ENCODE measurements around the gene OR8H1.

- TF ChIP-seq CTCF (conservative IDR thresholded peaks at IDR 0.05; ENCODE audit: low read length) (no peak), EZH2phosphoT487 (IDR thresholded peaks at IDR 0.05; ENCODE audit: borderline replicate concordance, low read depth, low read length) (no peak)
Measured at GRCh38 chr11:56296898-56297297, 4.8 kb upstream of the OR8H1 start.

Data from OCI-LY7 (cell line).